ENCODE data around the gene MAPK7.
"Not testable (repeated sequence)": the region's sequence is repeated elsewhere in the genome, so short reads cannot be mapped to it uniquely, and the experiment has no call there.

The MAPK7 gene

GRCh38 chr17:19343671-19344151 lies 34.6 kb upstream of the MAPK7 start:
- no peak for DNase-seq

- DNase-seq = no peak
Measured at GRCh38 chr17:19344311-19345066, 33.8 kb upstream of the MAPK7 start.

GRCh38 chr17:19345067-19345460 lies 33.2 kb upstream of the MAPK7 start:
- no peak for DNase-seq

- no peak for DNase-seq
Measured at GRCh38 chr17:19345486-19346350, 32.6 kb upstream of the MAPK7 start.

GRCh38 chr17:19346351-19347255 lies 31.7 kb upstream of the MAPK7 start:
- DNase-seq = peak; percentile 55

- no peak for DNase-seq
Measured at GRCh38 chr17:19347323-19348080, 30.8 kb upstream of the MAPK7 start.

GRCh38 chr17:19348081-19348650 lies 30.1 kb upstream of the MAPK7 start:
- no peak for DNase-seq

- DNase-seq = no peak
Measured at GRCh38 chr17:19348806-19349205, 29.5 kb upstream of the MAPK7 start.

GRCh38 chr17:19353401-19353800 lies 24.9 kb upstream of the MAPK7 start:
- not testable (repeated sequence) for DNase-seq

- DNase-seq = no peak
Measured at GRCh38 chr17:19354748-19355147, 23.6 kb upstream of the MAPK7 start.

GRCh38 chr17:19357351-19357750 lies 20.9 kb upstream of the MAPK7 start:
- no peak for DNase-seq

GRCh38 chr17:19357761-19358160 lies 20.5 kb upstream of the MAPK7 start:
- no peak for DNase-seq

GRCh38 chr17:19359151-19359550 lies 19.1 kb upstream of the MAPK7 start:
- no peak for DNase-seq

GRCh38 chr17:19359856-19360255 lies 18.4 kb upstream of the MAPK7 start:
- no peak for DNase-seq

- no peak for DNase-seq
Measured at GRCh38 chr17:19360772-19361171, 17.5 kb upstream of the MAPK7 start.

- no peak for DNase-seq
Measured at GRCh38 chr17:19361326-19361725, 17.0 kb upstream of the MAPK7 start.

GRCh38 chr17:19361944-19362276 lies 16.4 kb upstream of the MAPK7 start:
- DNase-seq = no peak

GRCh38 chr17:19362277-19363113 lies 15.8 kb upstream of the MAPK7 start, which contains the start of gene B9D1:
B9D1 (minus strand) TSS chr17:19362723; CDS start chr17:19362569, 154 bp downstream.
- peak; percentile 67 for DNase-seq

- DNase-seq = no peak
Measured at GRCh38 chr17:19363114-19363438, 15.2 kb upstream of the MAPK7 start.

GRCh38 chr17:19363460-19364035 lies 14.8 kb upstream of the MAPK7 start:
- no peak for DNase-seq

All from NCI-H1694 (cell line).